HG03095 (cell line): Measurements from ENCODE around the gene ZNF91.
"Not testable (repeated sequence)": the region's sequence is repeated elsewhere in the genome, so short reads cannot be mapped to it uniquely, and the experiment has no call there.

Experiments used
- ATAC-seq: cut with Tn5 transposase; IDR thresholded peaks from one replicate; pipeline ENCODE4 v1.9.1; 2021; ENCODE audit warnings: moderate library complexity; ENCODE audit not compliant: unreplicated experiment

The ZNF91 gene

GRCh38 chr19:23321403-23321802 lies 73.9 kb downstream of the ZNF91 start:
- ATAC-seq: not testable (repeated sequence)

DNA sequence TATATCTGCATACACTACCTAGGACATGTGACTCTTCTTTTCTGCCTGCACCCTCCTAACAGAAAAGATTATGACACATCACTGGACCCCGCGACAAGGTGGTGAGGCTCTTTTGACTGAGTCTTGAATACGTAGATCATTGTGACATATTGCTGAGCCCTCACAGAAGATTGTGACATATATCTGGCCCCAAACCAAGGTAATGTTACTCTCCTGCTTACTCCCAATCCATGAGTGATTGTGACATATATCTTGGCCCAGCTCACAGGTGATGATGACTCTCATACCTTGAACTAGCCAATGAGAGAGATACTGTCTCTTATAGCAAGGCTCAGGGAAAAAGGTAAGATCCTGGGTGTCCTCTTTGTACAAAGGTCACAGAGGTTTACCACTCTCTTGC lies 75.7 kb downstream of the ZNF91 start:
- ATAC-seq: not testable (repeated sequence)

DNA sequence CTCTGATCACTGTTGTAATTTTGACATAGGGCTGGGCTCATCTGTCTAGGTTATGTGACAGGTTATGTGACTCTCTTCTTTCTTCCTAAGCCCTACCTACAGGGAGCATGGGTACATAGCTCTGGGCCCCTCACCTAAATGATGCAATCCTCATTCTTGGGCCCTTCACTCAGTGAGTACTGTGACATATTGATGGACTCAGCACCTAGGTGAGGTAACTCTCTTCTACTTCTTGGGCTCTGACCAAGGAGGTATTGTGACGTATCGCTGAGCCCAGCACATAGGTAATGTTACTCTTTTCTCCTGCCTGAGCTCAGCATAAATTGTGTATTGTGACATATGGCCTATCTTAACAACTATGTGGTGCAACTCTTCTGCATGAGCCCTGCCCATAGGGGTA lies 76.3 kb downstream of the ZNF91 start:
- not testable (repeated sequence) for ATAC-seq

DNA sequence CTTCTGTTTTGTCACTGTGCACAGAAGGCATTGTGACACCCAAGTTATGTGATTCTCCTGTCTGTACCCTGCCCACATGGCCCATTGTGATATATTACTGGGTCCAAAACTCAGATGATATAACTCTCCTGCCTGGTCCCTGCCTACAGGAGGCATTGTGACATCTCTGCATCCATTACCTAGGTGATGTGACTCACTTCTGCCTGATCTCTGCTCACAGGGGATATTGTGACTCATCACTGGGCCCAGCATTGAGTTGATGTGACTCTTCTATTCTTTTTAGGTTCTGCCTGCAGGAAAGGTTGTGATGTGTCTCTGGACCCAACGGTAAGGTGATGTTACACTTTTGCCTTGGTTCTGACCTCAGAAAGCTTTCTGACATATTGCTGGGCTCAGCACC lies 77.1 kb downstream of the ZNF91 start:
- no peak for ATAC-seq

DNA sequence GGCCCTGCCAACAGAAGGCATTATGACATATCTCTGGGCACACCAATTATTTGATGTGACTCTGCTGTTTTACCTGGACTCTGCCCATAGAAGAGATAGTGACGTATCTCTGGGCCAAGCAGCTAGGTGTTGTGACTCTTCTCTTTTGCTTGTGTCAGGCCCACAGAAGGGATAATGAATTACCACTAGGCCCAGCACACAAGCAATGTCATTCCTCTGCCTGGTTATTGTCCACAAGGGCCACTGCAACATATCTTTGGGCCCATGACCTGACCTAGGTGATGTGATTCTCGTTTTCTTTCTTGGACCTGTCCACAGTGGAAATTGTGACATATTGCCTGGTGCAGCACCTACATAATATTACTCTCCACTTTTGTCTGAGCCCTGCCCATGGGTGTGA lies 80.0 kb downstream of the ZNF91 start:
- ATAC-seq: no peak

GRCh38 chr19:23314505-23315251 lies 80.6 kb downstream of the ZNF91 start:
- no peak for ATAC-seq

- ATAC-seq: no peak
These were observed 82.1 kb downstream of the ZNF91 start for GRCh38 chr19:23313196-23313595.

- ATAC-seq: no peak
These were observed 82.8 kb downstream of the ZNF91 start for GRCh38 chr19:23312515-23312914.

DNA sequence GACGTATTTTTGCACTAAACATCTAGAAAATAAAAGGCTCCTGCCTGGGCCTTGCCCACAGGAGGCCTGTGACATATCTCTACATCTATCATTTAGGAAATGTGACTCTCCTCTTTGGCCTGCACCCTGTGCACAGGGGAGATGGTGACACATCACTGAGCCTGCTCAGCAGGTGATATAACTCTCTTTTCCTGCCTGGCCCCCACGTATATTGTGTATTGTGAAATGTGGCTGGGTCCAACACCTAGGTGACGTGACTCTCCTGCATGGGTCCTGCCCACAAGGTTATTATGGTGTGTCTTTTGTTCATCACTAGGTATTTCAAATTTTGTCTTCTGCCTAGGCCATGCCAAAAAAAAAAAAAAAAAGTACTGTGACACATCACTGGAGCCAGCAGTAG lies 83.7 kb downstream of the ZNF91 start:
- ATAC-seq: no peak

GRCh38 chr19:23310729-23311211 lies 84.5 kb downstream of the ZNF91 start:
- ATAC-seq: no peak

GRCh38 chr19:23309926-23310325 lies 85.3 kb downstream of the ZNF91 start:
- no peak for ATAC-seq

GRCh38 chr19:23305555-23305954 lies 89.7 kb downstream of the ZNF91 start:
- ATAC-seq: no peak

- ATAC-seq: no peak
These were observed 91.0 kb downstream of the ZNF91 start for GRCh38 chr19:23304238-23304637.

DNA sequence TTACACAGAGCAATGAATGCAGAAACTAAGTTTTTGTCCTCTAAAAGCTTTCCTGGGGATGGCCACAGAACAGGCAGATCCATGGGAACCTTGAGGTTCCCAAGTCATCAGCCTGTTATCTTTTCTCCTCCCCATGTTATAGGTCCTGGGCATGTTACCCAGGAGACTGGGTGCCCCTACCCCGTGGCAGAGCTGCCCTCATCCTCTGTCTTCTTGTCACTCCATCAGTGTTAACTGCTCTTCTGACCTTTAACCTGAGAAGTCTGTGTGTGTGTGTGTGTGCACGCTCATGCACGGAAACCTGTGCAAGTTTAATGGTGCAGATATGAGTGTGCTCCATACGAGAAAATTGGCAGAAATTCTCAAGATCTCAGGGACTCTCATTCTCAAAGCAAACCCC lies 101.1 kb downstream of the ZNF91 start:
- ATAC-seq: no peak

DNA sequence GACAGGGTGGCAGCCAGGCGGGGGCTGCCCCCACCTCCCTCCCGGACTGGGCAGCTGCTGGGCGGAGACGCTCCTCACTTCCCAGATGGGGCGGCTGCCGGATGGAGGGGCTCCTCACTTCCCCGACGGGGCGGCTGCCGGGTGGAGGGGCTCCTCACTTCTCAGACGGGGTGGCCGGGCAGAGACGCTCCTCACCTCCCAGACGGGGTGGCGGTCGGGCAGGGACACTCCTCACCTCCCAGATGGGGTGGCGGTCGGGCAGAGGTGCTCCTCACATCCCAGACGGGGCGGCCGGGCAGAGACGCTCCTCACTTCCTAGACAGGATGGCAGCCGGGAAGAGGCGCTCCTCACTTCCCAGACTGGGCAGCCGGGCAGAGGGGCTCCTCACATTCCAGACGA lies 105.3 kb downstream of the ZNF91 start:
- ATAC-seq: not testable (repeated sequence)
